OCI-LY3 (cell line): ENCODE measurements around the gene SVOPL.

ENCODE experiments used
- CTCF ChIP-seq: fragments of 200-600, 300-600 bp; sonication (generic); IDR thresholded peaks from 2 replicates; pipeline ENCODE4 v1.5.1; 2014; ENCODE audit warnings: antibody characterized with exemption, low read length, low read depth
- EZH2phosphoT487 ChIP-seq: fragments of 200-600 bp; shearing (Covaris generic); IDR thresholded peaks from 2 replicates; pipeline ENCODE4 v1.6.1; 2018; ENCODE audit warnings: antibody characterized with exemption, mixed run types, low read depth

- TF ChIP-seq CTCF (no peak), EZH2phosphoT487 (no peak)
These were observed 51.7 kb downstream of the SVOPL start for GRCh38 chr7:138649506-138649905.
